DND-41 (cell line): ENCODE results near the gene PDGFB.

Experiments used
- ATAC-seq: fragments of 200-7000 bp; cut with Tn5 transposase; 3 replicates; pipeline ENCODE4 v1.9.1; 2021; ENCODE audit warnings: low read depth; ENCODE audit not compliant: insufficient read depth
- DNase-seq: peaks from one replicate; pipeline ENCODE4 v3.0.0-alpha.2; 2020
- H2AFZ ChIP-seq: 2 replicates; pipeline ENCODE4 v1.6.0; 2012; ENCODE audit warnings: low read depth, low read length
- H3K27ac ChIP-seq: 2 replicates; pipeline ENCODE4 v1.5.1; 2012; ENCODE audit warnings: low read length, inconsistent platforms
- H3K27me3 ChIP-seq: fragments of 200-600 bp; sonication (generic); 2 replicates; pipeline ENCODE4 v1.6.0; 2012; ENCODE audit warnings: low read length, mild to moderate bottlenecking, inconsistent platforms; ENCODE audit not compliant: insufficient read depth, poor library complexity
- H3K36me3 ChIP-seq: 2 replicates; pipeline ENCODE4 v1.5.1; 2012; ENCODE audit warnings: low read length, inconsistent platforms; ENCODE audit not compliant: insufficient read depth
- H3K4me1 ChIP-seq: 2 replicates; pipeline ENCODE4 v1.5.1; 2012; ENCODE audit warnings: mild to moderate bottlenecking, low read length; ENCODE audit not compliant: insufficient read depth
- H3K4me2 ChIP-seq: 2 replicates; pipeline ENCODE4 v1.6.0; 2012; ENCODE audit warnings: mild to moderate bottlenecking, moderate library complexity, low read length, inconsistent platforms; ENCODE audit not compliant: insufficient read depth
- H3K4me3 ChIP-seq, 2 experiments: fragments of 200-600 bp in 1 of 2; shearing (Covaris generic) in 1 of 2; 2 replicates each; pipeline ENCODE4 v1.5.1; 2012 to 2016; ENCODE audit warnings: inconsistent platforms in 2 of 2, low read length in 2 of 2, mild to moderate bottlenecking in 2 of 2, low read depth in 1 of 2, moderate library complexity in 1 of 2
- H3K79me2 ChIP-seq: 2 replicates; pipeline ENCODE4 v1.6.0; 2012; ENCODE audit warnings: low read length, inconsistent platforms; ENCODE audit not compliant: insufficient read depth
- H3K9ac ChIP-seq: 2 replicates; pipeline ENCODE4 v1.6.0; 2012; ENCODE audit warnings: low read depth, mild to moderate bottlenecking, inconsistent platforms, low read length, moderate library complexity
- H3K9me3 ChIP-seq: 2 replicates; pipeline ENCODE4 v1.5.1; 2012; ENCODE audit warnings: low read length, moderate library complexity, mild to moderate bottlenecking, inconsistent platforms; ENCODE audit not compliant: insufficient read depth, severe bottlenecking
- H4K20me1 ChIP-seq: 2 replicates; pipeline ENCODE4 v1.6.0; 2012; ENCODE audit warnings: low read length; ENCODE audit not compliant: insufficient read depth
- CTCF ChIP-seq: IDR thresholded peaks from 2 replicates; pipeline ENCODE4 v1.5.1; 2012; ENCODE audit warnings: borderline replicate concordance, low read length, moderate library complexity, mild to moderate bottlenecking; ENCODE audit not compliant: poor library complexity, severe bottlenecking; ENCODE audit errors: extremely low read depth
- EZH2 ChIP-seq: IDR thresholded peaks from 3 replicates; pipeline ENCODE4 v1.6.1; 2012; ENCODE audit warnings: borderline replicate concordance, low read depth, mild to moderate bottlenecking, moderate library complexity, low read length, inconsistent platforms; ENCODE audit not compliant: severe bottlenecking

The PDGFB gene

DNA sequence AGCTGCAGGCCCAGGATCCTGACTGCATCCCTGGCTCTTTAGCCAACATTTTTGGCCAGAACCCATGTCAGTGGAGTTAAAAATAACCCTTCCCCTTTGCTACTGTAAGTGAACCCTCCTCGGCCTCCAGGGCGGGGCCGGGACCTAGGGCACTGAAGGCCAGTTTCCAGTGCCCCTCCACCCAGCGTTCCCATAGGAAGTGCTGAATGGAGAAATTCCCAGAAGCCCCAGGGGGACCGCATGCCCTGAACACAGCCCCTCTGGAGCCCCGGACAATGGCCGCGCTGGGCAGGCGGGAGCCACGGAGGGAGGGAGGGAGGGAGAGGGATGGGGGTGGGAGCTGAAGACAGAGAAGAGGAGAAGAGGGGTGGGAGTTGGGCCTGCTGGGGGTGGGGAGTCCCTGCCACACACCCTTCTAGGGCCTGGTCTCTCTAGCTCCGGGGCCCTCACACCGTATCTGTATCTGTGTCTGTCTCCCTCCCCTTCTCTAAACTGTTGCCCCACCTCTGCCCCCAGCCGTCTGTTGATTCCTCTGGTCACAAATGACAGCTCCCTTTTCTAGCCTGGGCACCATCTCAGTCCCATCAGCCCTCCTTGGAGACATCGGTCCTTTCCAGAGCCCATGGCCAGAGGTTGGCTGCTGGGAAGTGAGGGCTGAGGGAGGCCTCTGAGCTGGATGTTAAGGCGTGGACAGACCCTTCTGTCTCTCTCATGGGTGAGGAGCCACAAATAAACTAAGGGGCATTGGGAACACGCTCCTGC, 10.9 kb downstream of the PDGFB start:
- ATAC-seq (no peak), DNase-seq (no peak)
- no peaks in the 10 kb centered on the region for H3K79me2 ChIP-seq
- peaks cover 78% of the 10 kb centered on the region for H3K27me3 ChIP-seq
- TF ChIP-seq EZH2 (no peak), CTCF (no peak)
- peaks cover 54% of the 10 kb centered on the region for H4K20me1 ChIP-seq
- no peaks in the 10 kb centered on the region for H3K36me3 ChIP-seq
- no peak overlapping the region for H3K27ac ChIP-seq
- 0 out of 2 replicates have a peak, but pooled peaks cover 7% of the 10 kb centered on the region for H3K4me1 ChIP-seq
- H2AFZ ChIP-seq, result no peak overlapping the region
- H3K9ac ChIP-seq, result no peak overlapping the region
- H3K4me2 ChIP-seq, result no peak overlapping the region
- H3K4me3 ChIP-seq, result no peak overlapping the region
- H3K9me3 ChIP-seq, result no peaks in the 10 kb centered on the region

DNA sequence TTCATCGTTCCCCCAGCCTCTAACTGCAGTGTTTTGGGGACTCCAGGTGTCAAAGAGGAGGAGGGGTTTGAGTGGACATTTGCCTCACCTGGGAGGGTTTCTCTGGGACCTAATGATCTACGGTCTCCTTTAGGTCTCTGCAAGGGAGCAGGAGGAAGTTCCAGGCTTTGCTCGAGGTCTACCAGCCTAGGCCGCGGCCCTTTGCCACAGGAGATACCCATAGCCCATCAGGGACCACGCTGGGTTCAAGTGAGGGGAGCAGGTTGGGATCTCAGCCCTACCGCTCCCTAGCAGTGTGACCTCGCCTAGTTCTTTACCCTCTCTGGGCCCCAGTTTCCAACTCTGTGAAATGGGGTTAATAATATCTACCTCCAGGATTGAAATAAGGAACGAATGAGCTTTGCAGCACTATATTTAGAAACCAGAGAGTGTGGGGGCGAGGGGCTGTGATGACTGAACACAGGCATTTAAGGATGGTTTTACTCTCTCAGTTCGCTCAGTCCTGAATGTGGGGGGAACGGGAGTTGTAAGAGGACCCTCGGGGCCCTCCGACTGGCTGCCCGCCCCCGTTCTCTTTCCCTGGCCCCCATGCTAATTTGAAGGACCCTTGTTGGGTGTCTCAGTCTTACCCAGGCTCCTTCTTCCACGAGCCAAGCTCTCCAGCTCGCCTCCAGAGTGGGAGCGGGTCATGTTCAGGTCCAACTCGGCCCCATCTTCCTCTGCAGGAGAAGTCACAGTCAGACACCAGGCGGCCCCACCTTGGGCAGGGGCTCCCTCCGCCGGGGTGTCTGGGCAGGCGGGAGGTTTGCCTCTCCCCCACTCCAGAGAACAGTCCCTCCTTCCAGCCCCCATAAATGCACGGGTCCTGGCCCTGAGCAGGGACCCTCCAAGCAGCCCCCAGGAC, 11.7 kb downstream of the PDGFB start:
- TF ChIP-seq EZH2 (no peak), CTCF (no peak)
- Histone ChIP-seq H2AFZ (no peak overlapping the region), H3K9ac (no peak overlapping the region), H3K9me3 (no peaks in the 10 kb centered on the region), H3K4me1 (0 out of 2 replicates have a peak, but pooled peaks cover 7% of the 10 kb centered on the region), H3K4me3 (no peak overlapping the region), H3K36me3 (no peaks in the 10 kb centered on the region), H3K27ac (no peak overlapping the region), H3K4me2 (no peak overlapping the region), H4K20me1 (peaks cover 54% of the 10 kb centered on the region), H3K79me2 (no peaks in the 10 kb centered on the region), H3K27me3 (peaks cover 78% of the 10 kb centered on the region)
- ATAC-seq (no peak), DNase-seq (no peak)

GRCh38 chr22:39232246-39232645, 12.5 kb downstream of the PDGFB start:
- no peak overlapping the region for H3K4me3 ChIP-seq
- H3K79me2 ChIP-seq, result no peaks in the 10 kb centered on the region
- DNase-seq (no peak), ATAC-seq (no peak)
- no peak overlapping the region for H2AFZ ChIP-seq
- peaks cover 50% of the 10 kb centered on the region for H4K20me1 ChIP-seq
- no peaks in the 10 kb centered on the region for H3K9me3 ChIP-seq
- no peak overlapping the region for H3K4me2 ChIP-seq
- H3K27ac ChIP-seq, result no peak overlapping the region
- no peak overlapping the region for H3K9ac ChIP-seq
- 0 out of 2 replicates have a peak, but pooled peaks cover 7% of the 10 kb centered on the region for H3K4me1 ChIP-seq
- no peak for TF ChIP-seq EZH2
- no peak for TF ChIP-seq CTCF
- no peaks in the 10 kb centered on the region for H3K36me3 ChIP-seq
- peaks cover 76% of the 10 kb centered on the region for H3K27me3 ChIP-seq
